Glutamatergic neuron (in vitro differentiated cells): ENCODE measurements around the gene AUTS2. TPM values are rescaled to one million over a fixed set of nuclear protein-coding genes. Genes with fewer than 3 reads are reported as not detected.
A peak's percentile ranks its signal among the peaks of the same experiment; 100 is the strongest.

ENCODE experiments used
- DNase-seq: peaks from one replicate; pipeline ENCODE4 v3.0.0; 2022
- H3K27ac Mint-ChIP-seq: one replicate; pipeline ENCODE4 v1.8.0; 2020; ENCODE audit warnings: mild to moderate bottlenecking, mixed read lengths, inconsistent platforms; ENCODE audit not compliant: unreplicated experiment
- H3K27me3 Mint-ChIP-seq: one replicate; pipeline ENCODE4 v1.8.0; 2020; ENCODE audit warnings: mild to moderate bottlenecking, moderate library complexity, mixed read lengths, inconsistent platforms; ENCODE audit not compliant: unreplicated experiment
- H3K36me3 Mint-ChIP-seq: one replicate; pipeline ENCODE4 v1.8.0; 2020; ENCODE audit warnings: mild to moderate bottlenecking, mixed read lengths, inconsistent platforms; ENCODE audit not compliant: unreplicated experiment
- H3K4me1 Mint-ChIP-seq: one replicate; pipeline ENCODE4 v1.8.0; 2020; ENCODE audit warnings: mild to moderate bottlenecking, low read depth, mixed read lengths, inconsistent platforms; ENCODE audit not compliant: unreplicated experiment
- H3K4me3 Mint-ChIP-seq: one replicate; pipeline ENCODE4 v1.8.0; 2020; ENCODE audit warnings: mild to moderate bottlenecking, mixed read lengths, inconsistent platforms; ENCODE audit not compliant: unreplicated experiment
- H3K9me3 Mint-ChIP-seq: one replicate; pipeline ENCODE4 v1.8.0; 2020; ENCODE audit warnings: mild to moderate bottlenecking, moderate library complexity, mixed read lengths, inconsistent platforms; ENCODE audit not compliant: unreplicated experiment
- total RNA-seq: library from RNA; stranded (reverse); fragmentation: NEBNext Ultra II Directional; extraction: Animal tissue kit (Norgen Biotek cat#: 25700); gene quantifications from one replicate; pipeline ENCODE4 v1.2.1, GENCODE V29; 2021; ENCODE audit not compliant: unreplicated experiment
- TF ChIP-seq, protein P1 (sequence below): fragments of 200-600 bp; sonication (generic); IDR thresholded peaks from one replicate; pipeline ENCODE4 v1.5.0; 2021; ENCODE audit not compliant: partially characterized antibody, unreplicated experiment

The AUTS2 gene
- total RNA-seq, 1 donor from 2014 or later = 300 TPM

DNA sequence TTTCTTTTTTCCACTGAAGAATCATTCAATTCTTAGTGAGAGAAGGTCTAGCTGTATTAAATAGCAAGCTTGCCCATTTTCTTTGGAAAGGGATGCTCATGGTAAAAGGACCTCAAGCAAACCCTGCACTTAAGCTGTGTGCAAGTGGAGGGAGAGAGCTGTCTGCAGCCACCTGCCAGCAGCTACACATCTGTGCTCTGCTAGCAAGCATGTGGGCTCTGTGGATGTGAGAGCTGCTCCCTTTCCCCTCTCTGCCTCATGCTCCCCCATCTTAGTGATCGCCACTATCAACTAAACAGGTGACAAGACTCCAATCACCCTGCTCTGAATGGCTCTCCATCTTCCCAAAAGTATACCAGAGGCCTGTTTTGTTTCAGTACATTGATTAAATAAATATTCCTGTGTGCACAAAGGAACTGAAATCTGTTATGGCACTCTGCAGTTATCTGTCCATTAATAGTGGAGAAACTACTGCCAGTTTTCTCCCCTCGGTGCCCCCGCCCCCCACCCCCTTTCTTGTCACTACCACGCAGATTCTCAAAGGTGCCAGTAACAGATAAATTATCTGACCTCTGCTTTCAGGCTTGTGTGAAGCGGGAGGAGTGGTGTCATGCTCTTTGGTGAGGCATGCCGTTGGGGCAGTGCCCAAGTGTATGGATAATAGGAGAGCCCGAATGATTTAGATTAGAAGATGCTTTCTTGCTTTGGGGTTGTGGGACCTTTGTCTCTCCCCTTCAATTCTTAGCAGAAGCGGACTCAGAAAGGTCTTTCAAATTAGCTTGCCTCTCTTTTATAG is 26.4 kb downstream of the AUTS2 start:
- H3K27me3 Mint-ChIP-seq = peaks cover 10% of the 10 kb centered on the region
- TF ChIP-seq, protein P1, sequence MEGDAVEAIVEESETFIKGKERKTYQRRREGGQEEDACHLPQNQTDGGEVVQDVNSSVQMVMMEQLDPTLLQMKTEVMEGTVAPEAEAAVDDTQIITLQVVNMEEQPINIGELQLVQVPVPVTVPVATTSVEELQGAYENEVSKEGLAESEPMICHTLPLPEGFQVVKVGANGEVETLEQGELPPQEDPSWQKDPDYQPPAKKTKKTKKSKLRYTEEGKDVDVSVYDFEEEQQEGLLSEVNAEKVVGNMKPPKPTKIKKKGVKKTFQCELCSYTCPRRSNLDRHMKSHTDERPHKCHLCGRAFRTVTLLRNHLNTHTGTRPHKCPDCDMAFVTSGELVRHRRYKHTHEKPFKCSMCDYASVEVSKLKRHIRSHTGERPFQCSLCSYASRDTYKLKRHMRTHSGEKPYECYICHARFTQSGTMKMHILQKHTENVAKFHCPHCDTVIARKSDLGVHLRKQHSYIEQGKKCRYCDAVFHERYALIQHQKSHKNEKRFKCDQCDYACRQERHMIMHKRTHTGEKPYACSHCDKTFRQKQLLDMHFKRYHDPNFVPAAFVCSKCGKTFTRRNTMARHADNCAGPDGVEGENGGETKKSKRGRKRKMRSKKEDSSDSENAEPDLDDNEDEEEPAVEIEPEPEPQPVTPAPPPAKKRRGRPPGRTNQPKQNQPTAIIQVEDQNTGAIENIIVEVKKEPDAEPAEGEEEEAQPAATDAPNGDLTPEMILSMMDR = no peak
- peaks cover 10% of the 10 kb centered on the region for H3K9me3 Mint-ChIP-seq
- H3K4me1 Mint-ChIP-seq = peaks cover 74% of the 10 kb centered on the region
- H3K4me3 Mint-ChIP-seq = peak overlapping the region; percentile 27
- no peaks in the 10 kb centered on the region for H3K36me3 Mint-ChIP-seq
- peak overlapping the region; percentile 83 for H3K27ac Mint-ChIP-seq
- DNase-seq = peak; percentile 79

DNA sequence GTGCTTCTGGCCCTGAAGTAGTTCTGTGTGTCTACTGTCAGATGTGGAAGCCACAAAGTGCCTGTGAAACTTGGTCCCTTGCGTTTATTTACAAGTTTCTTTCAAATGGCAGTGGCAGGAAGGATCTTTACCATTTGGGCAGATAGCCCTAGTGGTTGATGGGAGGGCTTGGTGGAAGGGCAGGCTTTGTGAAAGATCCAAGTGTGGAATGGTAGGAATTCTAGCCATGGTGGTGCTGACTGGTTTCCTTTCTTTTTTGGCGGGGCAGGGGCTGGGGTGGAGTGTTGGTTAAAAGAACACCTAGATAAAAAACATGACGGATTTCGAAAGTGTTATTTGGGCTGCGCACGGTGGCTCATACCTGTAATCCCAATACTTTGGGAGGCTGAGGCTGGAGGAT is 27.0 kb downstream of the AUTS2 start:
- H3K4me1 Mint-ChIP-seq = peaks cover 70% of the 10 kb centered on the region
- TF ChIP-seq, protein P1 = no peak
- peaks cover 10% of the 10 kb centered on the region for H3K27me3 Mint-ChIP-seq
- peaks cover 10% of the 10 kb centered on the region for H3K9me3 Mint-ChIP-seq
- H3K36me3 Mint-ChIP-seq = no peaks in the 10 kb centered on the region
- H3K4me3 Mint-ChIP-seq = no peak overlapping the region
- H3K27ac Mint-ChIP-seq = peak overlapping the region; percentile 83
- DNase-seq = no peak

DNA sequence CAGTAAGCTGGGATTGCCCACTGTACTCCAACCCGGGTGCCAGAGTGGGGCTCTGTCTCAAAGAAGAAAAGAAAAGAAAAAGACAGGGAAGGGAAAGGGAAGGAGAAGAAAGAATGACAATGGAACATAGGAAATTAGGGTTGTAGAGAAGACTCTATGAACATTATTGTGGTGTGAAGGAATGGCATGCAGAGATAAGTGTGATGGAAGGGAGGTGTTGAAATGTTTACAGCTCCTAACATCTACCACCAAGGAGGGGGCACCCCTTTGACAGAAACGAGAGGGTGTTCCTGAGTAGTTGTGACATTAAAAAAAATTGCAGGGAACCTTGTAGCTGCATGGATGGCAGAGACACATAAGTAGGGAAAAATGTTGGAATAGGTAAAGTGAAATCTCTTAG is 27.5 kb downstream of the AUTS2 start:
- TF ChIP-seq, protein P1 = no peak
- H3K9me3 Mint-ChIP-seq = peaks cover 10% of the 10 kb centered on the region
- peaks cover 68% of the 10 kb centered on the region for H3K4me1 Mint-ChIP-seq
- no peaks in the 10 kb centered on the region for H3K36me3 Mint-ChIP-seq
- no peak overlapping the region for H3K27ac Mint-ChIP-seq
- DNase-seq = no peak
- peaks cover 10% of the 10 kb centered on the region for H3K27me3 Mint-ChIP-seq
- H3K4me3 Mint-ChIP-seq = no peak overlapping the region

DNA sequence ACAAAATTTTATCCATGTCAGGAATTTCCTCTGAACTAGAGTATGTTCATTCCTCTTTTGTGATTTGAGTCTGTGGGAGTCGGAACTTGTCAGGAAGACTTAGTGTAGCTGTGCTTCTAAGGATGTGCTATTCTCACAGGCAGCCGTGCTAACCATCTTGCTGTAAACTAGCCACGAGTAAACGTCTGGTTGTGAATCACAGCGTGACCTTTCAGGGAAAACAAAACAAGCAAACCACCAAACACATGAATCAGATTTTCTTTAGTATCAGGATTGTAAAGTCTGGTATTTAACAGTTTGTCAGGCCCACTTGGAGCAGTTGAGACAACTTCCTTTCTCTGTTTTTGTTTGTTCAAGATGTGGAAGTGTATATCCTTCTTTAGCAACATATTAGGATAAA is 32.0 kb downstream of the AUTS2 start:
- H3K4me3 Mint-ChIP-seq = no peak overlapping the region
- peaks cover 54% of the 10 kb centered on the region for H3K4me1 Mint-ChIP-seq
- H3K36me3 Mint-ChIP-seq = no peaks in the 10 kb centered on the region
- H3K9me3 Mint-ChIP-seq = peaks cover 2% of the 10 kb centered on the region
- H3K27me3 Mint-ChIP-seq = peaks cover 4% of the 10 kb centered on the region
- TF ChIP-seq, protein P1 = no peak
- H3K27ac Mint-ChIP-seq = no peak overlapping the region
- DNase-seq = no peak

DNA sequence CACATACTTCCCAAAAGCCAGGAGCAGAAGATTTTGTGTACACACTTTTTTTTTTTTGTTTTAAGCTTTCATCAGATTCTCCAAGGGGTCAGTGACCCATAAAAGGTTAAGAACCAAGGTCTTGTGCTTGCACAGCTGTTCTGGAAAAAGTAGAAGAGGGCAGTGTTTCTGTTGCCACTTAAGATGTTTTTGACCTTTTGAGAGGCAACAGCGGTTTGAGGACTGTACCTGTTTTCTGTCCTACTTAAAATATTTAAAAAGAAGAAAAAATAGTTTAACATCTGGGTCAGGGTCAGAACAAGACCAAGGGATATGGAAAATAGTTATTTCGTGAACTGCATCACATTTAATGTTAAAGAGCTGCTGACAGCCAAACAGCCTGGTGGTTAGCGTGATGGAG is 32.9 kb downstream of the AUTS2 start:
- DNase-seq = no peak
- peaks cover 2% of the 10 kb centered on the region for H3K27me3 Mint-ChIP-seq
- no peak overlapping the region for H3K27ac Mint-ChIP-seq
- peaks cover 1% of the 10 kb centered on the region for H3K9me3 Mint-ChIP-seq
- peaks cover 50% of the 10 kb centered on the region for H3K4me1 Mint-ChIP-seq
- no peak overlapping the region for H3K4me3 Mint-ChIP-seq
- no peaks in the 10 kb centered on the region for H3K36me3 Mint-ChIP-seq
- TF ChIP-seq, protein P1 = no peak
